ENCODE data around the gene KLHL29.

KLHL29 gene

DNA sequence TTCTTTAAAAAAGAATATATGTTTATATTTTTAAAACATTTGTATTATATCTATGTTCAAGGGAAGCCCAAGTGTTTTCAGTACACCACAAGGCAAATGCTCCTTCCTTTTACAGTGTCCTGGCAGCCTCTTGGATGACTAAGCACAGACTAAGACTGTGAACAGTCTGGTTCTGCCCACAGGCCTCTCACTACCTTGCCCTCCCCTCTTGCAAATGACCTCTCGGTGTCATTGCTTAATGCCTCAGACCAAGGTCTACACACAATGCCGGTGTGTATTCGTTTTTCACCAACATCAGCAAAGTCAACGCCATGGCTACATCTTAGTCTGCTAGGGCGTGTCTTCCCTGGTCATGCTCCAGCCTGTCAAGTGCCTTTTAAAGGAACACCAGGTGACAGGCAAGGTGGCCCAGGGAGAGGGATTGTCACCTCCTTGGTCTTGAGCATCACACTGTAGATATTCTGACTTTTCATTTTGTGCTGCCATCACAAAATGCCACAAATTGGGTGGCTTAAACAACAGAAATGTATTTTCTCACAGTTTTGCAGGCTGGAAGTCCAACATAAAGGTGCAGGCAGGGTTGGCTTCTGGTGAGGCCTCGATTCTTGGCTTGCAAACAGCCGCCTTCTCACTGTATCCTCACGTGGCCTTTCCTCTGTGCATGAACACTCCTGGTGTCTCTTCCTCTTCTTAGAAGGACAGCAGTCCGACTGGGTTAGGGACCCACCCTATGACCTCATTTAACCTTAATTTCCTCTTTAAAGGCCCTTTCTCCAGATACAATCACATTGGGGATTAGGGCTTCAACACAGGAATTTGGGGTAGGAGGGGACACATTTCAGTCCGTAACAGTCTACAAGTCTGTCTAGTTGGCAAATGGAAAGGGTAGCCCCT, 266.5 kb downstream of the KLHL29 start:
- H3K4me3 Mint-ChIP-seq: no peak overlapping the region
- no peak overlapping the region for H3K27ac Mint-ChIP-seq
- H3K9me3 Mint-ChIP-seq: no peaks in the 10 kb centered on the region
- no peaks in the 10 kb centered on the region for H3K4me1 Mint-ChIP-seq
- H3K27me3 Mint-ChIP-seq: no peaks in the 10 kb centered on the region
- no peaks in the 10 kb centered on the region for H3K36me3 Mint-ChIP-seq
- ATAC-seq: no peak

DNA sequence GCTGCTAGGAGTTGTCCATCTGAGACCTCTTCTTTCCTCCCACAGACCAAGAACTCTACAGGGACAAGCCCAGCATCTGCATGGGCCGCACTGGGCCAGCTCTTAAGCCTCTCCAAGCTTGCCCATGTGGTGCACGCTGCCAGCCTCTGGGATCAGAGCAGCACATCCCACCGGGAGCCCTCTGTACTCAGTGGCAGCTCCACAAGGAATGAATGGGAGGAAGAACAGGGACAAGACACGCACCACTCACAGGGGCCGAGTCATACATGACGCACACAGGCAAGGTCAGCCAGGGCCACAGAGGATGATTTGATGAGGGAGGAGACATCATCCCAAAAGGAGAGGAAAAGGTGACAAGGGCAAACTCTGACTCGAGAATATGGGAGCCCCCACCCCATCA, 268.3 kb downstream of the KLHL29 start:
- no peaks in the 10 kb centered on the region for H3K36me3 Mint-ChIP-seq
- no peaks in the 10 kb centered on the region for H3K27me3 Mint-ChIP-seq
- no peak overlapping the region for H3K27ac Mint-ChIP-seq
- no peak overlapping the region for H3K4me3 Mint-ChIP-seq
- ATAC-seq: no peak
- H3K4me1 Mint-ChIP-seq: no peaks in the 10 kb centered on the region
- no peaks in the 10 kb centered on the region for H3K9me3 Mint-ChIP-seq

DNA sequence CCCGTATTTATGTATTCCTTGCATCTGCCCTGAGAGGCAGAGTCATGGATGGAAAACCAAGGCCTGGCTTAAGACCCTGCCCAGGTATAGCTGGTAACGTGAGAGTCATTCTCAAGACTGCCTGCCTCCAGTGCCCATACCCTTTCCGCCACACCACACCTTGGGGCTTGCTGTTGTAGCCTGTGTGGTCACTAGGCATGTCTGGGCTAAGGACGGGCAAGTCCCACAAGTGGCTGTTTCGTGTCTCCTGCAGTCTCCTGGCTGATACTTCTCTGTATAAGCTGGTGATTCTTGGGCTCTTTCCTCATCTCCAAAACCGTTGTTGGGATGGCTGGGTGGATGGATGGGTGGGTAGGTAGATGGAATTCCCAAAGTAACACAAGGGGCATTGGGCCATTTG, 269.8 kb downstream of the KLHL29 start:
- ATAC-seq: no peak
- no peaks in the 10 kb centered on the region for H3K27me3 Mint-ChIP-seq
- no peaks in the 10 kb centered on the region for H3K9me3 Mint-ChIP-seq
- H3K36me3 Mint-ChIP-seq: no peaks in the 10 kb centered on the region
- no peak overlapping the region for H3K27ac Mint-ChIP-seq
- H3K4me1 Mint-ChIP-seq: peaks cover 5% of the 10 kb centered on the region
- no peak overlapping the region for H3K4me3 Mint-ChIP-seq

DNA sequence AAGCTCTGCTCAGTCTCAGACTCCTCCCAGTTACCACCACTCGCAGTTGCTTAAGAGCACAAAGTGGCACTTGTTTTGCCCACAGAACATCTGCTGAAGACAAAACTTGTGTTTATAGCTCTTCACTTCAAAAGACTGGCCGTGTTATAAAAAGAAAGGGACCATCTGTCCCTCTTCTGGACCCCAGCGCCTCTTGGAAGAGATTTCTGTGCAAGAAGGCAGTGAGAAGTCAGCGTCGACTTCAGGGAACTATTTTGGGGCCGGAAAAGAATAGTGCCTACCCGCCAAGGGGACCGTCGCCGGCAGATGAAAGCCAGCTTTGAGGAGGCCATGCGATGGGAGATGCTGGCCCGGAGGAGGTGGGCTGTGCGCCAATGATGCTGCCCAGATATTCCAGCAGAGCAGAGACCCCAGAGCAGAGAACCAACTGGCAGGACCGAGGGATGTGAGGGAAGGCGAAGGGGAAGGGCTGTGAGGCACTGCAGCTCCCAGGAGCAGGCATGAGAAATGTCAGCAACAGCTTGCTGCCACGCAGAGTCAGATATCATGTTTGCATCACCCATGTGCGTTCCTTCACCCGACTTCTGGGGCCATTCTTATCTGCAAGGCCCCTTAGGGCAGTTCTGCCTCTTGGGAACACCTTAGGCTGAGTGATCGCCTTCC, 271.1 kb downstream of the KLHL29 start:
- peaks cover 5% of the 10 kb centered on the region for H3K4me1 Mint-ChIP-seq
- H3K36me3 Mint-ChIP-seq: no peaks in the 10 kb centered on the region
- no peak overlapping the region for H3K4me3 Mint-ChIP-seq
- H3K27ac Mint-ChIP-seq: no peak overlapping the region
- H3K27me3 Mint-ChIP-seq: no peaks in the 10 kb centered on the region
- no peak for ATAC-seq
- no peaks in the 10 kb centered on the region for H3K9me3 Mint-ChIP-seq

DNA sequence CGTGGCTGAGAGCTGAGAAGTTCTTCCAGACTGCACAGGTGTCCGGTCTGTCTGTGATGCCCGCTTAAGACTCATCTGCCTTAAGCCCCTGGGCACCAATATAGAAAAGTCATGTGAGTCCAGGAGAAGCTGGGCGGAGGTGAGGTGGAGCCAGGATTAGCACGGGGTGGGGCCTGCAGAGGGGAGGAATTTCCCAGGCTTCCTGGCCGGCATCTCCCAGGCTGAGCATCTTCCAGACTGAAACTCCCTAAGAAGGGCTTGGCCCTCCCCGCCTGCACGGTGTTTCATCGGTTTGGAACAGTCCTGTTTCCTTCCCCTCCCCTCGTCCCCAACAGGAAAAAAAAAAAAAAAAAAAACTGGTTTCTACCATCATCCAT, 271.6 kb downstream of the KLHL29 start:
- Mint-ChIP-seq H3K27me3 (peaks cover 1% of the 10 kb centered on the region), H3K9me3 (no peaks in the 10 kb centered on the region), H3K4me1 (peaks cover 5% of the 10 kb centered on the region), H3K4me3 (no peak overlapping the region), H3K27ac (no peak overlapping the region), H3K36me3 (no peaks in the 10 kb centered on the region)
- no peak for ATAC-seq

DNA sequence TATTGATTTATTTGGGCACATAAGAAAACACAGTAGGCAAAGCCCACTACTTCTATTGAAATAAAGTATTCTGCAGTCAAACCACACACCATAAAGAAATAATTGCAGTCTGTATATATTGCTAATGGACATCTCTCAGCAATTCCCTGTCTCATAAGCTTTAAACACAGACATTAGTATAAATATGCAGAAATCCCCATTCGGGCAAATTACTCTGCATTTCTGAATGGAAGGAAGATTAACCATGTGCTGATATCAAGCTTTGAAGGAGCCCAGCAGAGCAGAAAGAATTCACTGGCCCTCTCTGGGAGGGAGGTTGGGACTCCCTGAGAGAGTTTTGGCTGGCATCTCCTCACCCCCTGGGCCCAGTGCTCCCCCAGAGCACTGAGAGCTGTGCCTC, 272.4 kb downstream of the KLHL29 start:
- no peak for ATAC-seq
- peaks cover 9% of the 10 kb centered on the region for H3K27me3 Mint-ChIP-seq
- H3K9me3 Mint-ChIP-seq: no peaks in the 10 kb centered on the region
- no peak overlapping the region for H3K27ac Mint-ChIP-seq
- H3K36me3 Mint-ChIP-seq: no peaks in the 10 kb centered on the region
- H3K4me1 Mint-ChIP-seq: peaks cover 5% of the 10 kb centered on the region
- no peak overlapping the region for H3K4me3 Mint-ChIP-seq

DNA sequence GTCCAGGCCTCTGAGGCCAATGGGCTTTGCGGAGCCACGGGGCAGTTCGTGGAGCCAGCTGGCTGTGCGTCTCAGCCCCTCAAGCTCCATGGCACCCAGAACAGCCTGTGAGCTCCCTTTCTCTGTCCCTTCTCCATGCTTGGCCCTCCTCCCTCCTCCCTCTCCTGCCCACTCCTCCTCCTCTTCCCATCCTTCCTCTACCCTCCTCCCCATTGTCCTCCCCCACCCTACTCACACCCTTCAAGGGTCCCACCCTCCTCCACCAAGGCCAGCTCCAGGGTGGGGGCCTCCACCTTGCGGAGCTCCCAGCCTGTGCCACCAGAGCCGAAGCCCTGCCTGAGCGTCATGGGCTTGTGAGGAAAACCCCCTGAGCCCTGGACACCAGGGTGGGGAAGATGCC, 273.0 kb downstream of the KLHL29 start:
- peaks cover 5% of the 10 kb centered on the region for H3K4me1 Mint-ChIP-seq
- H3K27me3 Mint-ChIP-seq: peaks cover 15% of the 10 kb centered on the region
- ATAC-seq: peak; percentile 10
- H3K27ac Mint-ChIP-seq: no peak overlapping the region
- no peaks in the 10 kb centered on the region for H3K9me3 Mint-ChIP-seq
- H3K4me3 Mint-ChIP-seq: no peak overlapping the region
- no peaks in the 10 kb centered on the region for H3K36me3 Mint-ChIP-seq

DNA sequence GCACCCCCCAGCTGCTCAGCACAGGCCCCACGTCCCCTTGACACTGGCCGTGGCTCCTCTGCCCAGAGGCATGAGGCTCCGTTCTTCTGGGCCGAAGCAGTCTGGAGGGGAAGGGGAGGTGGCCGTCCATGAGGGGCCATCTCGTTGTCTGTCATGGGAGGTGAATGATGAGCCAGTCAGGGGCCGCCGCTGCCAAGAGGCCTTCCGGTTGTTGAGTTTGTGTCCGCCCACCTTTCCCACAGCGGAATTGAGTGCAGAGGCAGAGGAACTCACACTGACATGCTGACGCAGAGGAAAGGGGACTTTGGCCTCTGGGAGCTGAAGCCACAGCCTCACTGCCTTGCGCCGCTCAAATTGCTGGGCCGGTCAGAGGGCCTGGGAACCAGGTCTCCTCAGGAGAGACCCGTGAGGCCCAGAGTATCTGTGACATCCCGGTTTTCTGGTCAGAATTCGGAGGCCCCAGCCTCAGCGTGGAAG, 273.5 kb downstream of the KLHL29 start:
- peak; percentile 42 for ATAC-seq
- no peak overlapping the region for H3K27ac Mint-ChIP-seq
- peaks cover 16% of the 10 kb centered on the region for H3K27me3 Mint-ChIP-seq
- no peak overlapping the region for H3K4me3 Mint-ChIP-seq
- peaks cover 5% of the 10 kb centered on the region for H3K4me1 Mint-ChIP-seq
- no peaks in the 10 kb centered on the region for H3K9me3 Mint-ChIP-seq
- H3K36me3 Mint-ChIP-seq: no peaks in the 10 kb centered on the region

DNA sequence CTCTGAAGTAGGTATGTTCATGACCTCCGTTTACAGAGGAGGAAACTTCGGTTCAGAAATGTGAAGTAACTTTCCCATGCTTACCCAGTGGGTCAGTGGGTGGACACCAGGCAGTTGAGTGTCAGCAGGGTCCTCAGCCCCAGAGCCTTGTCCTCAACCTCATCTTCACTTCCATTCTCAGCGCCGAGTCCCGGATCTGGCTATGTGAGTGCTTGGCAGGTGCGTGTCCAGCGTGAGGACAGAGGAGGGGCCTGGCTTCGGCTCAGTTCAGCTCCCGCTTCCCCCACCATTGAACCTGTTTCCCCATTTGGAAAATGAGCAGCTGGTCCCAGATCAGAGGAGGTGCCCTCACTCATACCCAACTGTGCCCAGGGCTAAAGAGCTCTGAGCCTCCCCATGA, 274.3 kb downstream of the KLHL29 start:
- Mint-ChIP-seq H3K4me1 (peaks cover 5% of the 10 kb centered on the region), H3K27ac (no peak overlapping the region), H3K36me3 (no peaks in the 10 kb centered on the region), H3K9me3 (no peaks in the 10 kb centered on the region), H3K27me3 (peaks cover 16% of the 10 kb centered on the region), H3K4me3 (no peak overlapping the region)
- no peak for ATAC-seq

DNA sequence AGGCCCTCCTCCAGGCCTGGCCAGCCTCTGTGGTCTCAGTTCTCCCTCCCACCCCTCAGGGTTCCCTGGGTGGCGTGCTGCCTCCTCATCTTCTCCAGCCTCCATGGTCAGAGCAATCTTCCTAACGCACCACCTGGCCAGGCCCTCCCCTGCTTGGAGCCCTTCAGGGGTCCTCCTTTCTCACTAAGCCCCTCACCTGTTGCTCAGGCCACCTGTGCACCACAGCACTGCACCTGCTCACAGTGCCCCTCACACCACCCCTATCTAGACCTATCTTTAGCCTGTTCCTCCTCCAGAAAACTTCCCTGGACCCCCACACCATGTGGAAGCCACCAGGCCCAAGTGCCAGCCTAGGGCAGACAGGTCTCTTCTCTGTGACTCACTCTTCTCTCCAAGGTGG, 274.8 kb downstream of the KLHL29 start:
- Mint-ChIP-seq H3K27me3 (peaks cover 16% of the 10 kb centered on the region), H3K9me3 (no peaks in the 10 kb centered on the region), H3K4me3 (no peak overlapping the region), H3K4me1 (peaks cover 5% of the 10 kb centered on the region), H3K36me3 (no peaks in the 10 kb centered on the region), H3K27ac (no peak overlapping the region)
- no peak for ATAC-seq

DNA sequence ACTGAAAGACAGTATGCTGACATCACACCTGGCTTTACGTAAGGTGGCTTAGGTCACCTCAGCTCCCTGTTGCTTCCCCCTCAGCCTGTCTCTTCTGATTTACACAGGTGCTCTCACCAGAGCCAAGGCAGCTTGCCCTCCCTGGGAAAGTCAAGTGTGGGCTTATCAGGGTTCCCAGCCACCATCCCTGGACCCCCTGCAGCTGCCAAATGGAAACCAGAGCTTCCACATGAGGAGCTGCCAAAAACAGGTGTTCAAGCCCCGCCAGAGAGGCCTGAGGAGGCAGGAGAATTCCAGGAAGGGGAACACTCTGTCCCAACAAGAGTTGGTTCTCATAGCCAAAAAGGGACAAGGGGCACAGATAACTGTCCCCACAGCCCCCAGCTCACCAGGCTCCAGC, 275.3 kb downstream of the KLHL29 start:
- no peak for ATAC-seq
- no peaks in the 10 kb centered on the region for H3K9me3 Mint-ChIP-seq
- no peak overlapping the region for H3K4me3 Mint-ChIP-seq
- peaks cover 5% of the 10 kb centered on the region for H3K4me1 Mint-ChIP-seq
- no peaks in the 10 kb centered on the region for H3K36me3 Mint-ChIP-seq
- no peak overlapping the region for H3K27ac Mint-ChIP-seq
- H3K27me3 Mint-ChIP-seq: peaks cover 16% of the 10 kb centered on the region

DNA sequence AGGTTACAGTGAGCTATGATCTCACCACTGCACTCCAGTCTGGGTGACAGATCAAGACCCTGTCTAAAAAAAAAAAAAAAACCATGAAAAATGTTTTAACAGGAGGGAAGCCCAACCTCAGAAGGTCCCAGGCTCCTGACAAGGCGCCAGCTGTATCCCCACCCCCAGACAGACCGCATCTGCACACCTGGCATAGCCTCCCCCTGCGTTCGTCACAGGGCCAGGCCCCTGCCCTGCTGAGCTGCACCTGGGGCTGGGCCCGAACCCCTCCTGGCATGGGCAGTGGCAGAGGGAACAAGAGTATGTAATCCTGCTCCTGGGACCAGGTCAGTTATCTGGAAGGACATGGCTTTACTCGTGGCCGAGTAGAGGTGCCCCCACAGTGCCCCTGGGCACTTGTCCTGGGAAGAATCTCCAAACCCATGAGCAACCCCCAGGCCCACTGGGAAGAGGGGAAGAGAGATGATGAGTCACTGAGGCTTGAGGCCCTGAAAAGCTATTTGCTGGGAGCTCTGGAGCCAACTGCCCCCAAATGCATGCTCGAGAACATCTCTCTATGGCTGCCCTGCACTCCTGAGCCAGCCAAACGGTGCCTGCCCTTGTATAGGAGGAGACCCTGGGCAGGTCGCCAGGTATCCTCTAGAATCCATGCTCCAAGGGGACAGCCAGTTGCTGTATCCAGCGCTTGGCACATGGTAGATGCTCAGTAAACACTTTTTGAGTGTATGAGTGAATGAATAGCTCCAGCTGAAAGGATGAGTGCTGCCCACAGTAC, 276.5 kb downstream of the KLHL29 start:
- H3K27me3 Mint-ChIP-seq: peaks cover 16% of the 10 kb centered on the region
- no peak for ATAC-seq
- H3K36me3 Mint-ChIP-seq: no peaks in the 10 kb centered on the region
- H3K4me1 Mint-ChIP-seq: peaks cover 5% of the 10 kb centered on the region
- H3K4me3 Mint-ChIP-seq: no peak overlapping the region
- H3K27ac Mint-ChIP-seq: no peak overlapping the region
- H3K9me3 Mint-ChIP-seq: no peaks in the 10 kb centered on the region

DNA sequence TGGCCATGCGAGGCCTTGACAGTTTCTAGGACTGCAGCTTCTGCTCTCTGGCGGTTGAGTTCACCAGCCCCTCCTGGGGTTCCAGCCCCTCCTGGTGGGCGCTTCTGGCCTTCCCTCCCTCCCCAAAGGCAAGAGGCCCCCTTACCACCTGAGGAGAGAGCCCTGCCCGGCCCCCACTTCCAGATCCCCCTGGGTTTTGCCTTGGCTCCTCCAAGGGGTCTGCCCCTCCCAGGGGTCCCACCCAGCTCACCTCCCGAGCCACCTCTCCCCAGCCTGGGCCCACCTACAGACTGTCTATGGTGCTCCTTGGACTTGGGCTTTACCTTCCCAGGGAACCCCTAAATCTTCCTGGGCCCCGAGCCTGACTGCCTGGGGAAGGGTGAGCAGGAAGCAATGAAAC, 277.5 kb downstream of the KLHL29 start:
- no peak overlapping the region for H3K4me3 Mint-ChIP-seq
- no peaks in the 10 kb centered on the region for H3K36me3 Mint-ChIP-seq
- ATAC-seq: no peak
- no peak overlapping the region for H3K27ac Mint-ChIP-seq
- peaks cover 16% of the 10 kb centered on the region for H3K27me3 Mint-ChIP-seq
- H3K4me1 Mint-ChIP-seq: peaks cover 5% of the 10 kb centered on the region
- H3K9me3 Mint-ChIP-seq: no peaks in the 10 kb centered on the region

DNA sequence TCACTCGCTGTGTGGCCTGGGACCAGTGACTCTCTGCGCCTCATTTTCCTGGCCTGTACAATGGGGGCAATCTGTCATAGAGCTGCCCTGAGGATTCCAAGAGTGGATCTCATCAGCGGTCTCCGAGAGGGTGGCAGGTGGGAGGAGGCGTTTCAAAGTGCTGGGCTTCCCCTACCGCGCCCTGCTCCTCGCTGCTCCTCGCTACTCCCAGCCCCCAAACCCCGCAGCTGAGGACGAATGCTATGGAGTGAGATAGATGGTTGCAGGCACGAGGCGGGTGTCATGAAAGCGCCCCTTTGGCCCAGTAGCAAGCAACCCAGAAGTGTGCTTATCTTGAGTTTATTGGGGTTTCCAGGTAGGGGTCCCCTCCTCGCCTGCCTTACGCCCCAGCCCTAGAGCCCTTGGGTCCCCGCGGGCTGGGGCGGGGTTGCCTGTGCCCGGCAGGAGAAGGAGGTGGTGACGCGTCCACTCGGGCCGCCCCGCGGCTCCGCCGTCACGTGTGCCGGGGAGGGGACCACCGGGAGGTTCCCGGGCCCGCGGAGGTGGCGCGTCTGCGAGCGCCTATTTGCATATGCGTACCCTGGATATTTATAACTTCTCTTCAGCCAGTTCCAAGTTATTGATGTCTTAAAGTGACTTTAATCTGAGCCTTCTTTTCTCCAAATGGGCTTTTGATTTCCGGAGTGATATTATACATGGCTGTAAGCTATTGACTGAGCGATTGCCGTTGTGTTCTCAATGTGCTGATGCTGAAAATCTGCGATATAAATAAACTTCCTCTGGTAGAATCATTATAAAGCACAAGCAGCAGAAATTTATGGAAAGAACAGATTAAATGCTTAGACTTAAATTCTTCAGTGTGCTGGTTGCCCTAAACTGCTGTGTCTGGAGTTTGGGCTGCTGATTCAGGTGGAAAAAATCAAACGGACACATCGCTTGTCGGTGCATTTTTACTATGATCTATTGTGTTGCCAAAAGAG, 278.3 kb downstream of the KLHL29 start:
- Mint-ChIP-seq H3K36me3 (no peaks in the 10 kb centered on the region), H3K9me3 (no peaks in the 10 kb centered on the region), H3K4me3 (no peak overlapping the region), H3K27me3 (peaks cover 16% of the 10 kb centered on the region), H3K27ac (no peak overlapping the region), H3K4me1 (peaks cover 5% of the 10 kb centered on the region)
- ATAC-seq: no peak

Measured in stimulated activated memory B cell treated with anti-CD40 and anti-IgM and Interleukin-4, amounts not matched to agents 10 μg/mL and 1 μg/mL and 100 μg/mL, for 72 hours (primary cell).